Fibroblast of peridontal ligament (primary cell): ENCODE data around the gene RFLNA.
"Not testable (repeated sequence)": the region's sequence is repeated elsewhere in the genome, so short reads cannot be mapped to it uniquely, and the experiment has no call there.

Source experiments
- DNase-seq: peaks from one replicate; pipeline ENCODE4 v3.0.0-alpha.2; 2010; ENCODE audit errors: extremely low read depth

RFLNA gene

GRCh38 chr12:124282287-124282686, 12.6 kb upstream of the RFLNA start:
- DNase-seq: no peak

- DNase-seq: no peak
Observed at GRCh38 chr12:124283326-124283725, 11.6 kb upstream of the RFLNA start.

- no peak for DNase-seq
Observed at GRCh38 chr12:124284368-124284767, 10.5 kb upstream of the RFLNA start.

DNA sequence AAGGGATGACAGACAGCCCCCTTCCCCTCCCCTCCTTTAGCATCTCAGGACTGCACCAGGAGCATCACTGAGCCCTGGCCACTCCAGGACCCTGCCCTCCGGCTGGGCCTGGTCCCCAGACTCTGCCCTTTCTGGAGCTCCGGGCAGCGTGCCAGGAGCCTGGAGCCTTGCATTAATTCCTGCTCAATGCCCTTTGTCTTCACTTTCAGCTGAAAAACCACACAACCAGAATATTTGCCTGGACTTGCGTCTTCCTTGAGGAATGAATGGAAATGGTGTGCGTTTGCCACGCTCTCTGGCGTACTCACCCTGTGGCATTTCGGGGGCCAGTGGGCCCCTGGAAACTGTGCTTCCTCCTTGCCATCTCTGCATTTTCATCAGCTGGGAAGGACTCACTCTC, 8.5 kb upstream of the RFLNA start:
- DNase-seq: no peak

DNA sequence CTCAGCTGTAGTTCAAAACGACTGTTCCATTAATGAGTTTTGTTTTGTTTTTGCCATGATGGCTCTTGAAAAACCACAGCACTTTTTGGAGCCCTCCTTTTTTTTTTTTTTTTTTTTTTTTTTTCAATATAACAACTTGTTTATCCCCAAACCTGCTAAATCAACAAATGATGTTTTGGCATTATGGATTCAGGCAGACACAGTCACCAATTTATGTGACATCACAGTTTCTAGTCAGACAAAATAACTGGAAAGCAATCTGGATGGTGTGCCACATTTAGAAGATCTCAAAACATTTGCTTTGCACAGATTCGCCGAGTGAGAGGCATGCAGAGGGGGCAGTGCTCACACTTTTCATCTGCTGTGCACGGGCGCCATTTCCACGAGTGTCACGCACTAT, 7.9 kb upstream of the RFLNA start:
- no peak for DNase-seq

DNA sequence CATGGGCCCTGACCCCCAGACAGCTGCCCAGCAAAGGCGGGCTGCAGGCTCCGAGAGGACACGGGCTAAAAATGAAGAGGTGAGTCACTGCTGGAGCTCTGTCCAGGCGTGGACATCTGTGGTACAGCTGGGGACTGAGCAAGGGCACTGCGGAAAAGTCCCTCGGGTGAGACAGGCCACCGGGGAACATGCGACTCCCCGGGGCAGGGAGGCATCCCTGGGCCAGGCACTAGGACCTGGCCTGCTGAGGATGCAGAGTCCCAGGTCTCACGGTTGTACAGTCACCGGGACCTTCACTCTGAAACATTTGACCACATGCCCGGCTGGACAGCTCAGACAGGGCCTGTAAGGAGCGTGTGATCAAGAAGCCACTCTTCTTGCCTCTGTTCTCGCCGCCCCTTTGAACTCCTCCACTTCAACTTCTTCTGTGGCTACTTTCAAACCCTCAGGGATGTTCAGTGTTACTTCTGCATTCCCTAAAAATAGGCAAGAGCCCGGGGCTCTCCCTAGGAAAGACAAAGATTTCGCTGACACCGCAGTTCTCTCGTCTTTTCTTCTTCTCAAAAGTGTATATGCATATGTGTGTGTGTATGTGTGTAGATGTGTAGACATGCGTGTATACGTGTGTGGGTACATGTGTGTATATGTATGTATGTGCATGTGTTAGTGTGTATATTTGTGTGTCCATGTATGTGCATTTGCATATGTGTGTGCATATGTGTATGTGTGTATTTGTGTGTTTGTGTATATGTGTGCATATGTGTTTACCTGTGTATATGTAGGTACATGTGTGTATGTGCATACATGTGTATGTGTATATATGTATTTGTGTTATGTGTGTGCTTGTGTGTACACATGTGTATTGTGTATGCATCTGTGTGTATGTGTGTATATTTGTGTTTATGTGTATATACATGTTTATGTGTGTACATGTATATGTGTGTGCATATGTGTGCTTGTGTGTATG, 5.0 kb upstream of the RFLNA start:
- DNase-seq: no peak

- no peak for DNase-seq
Observed at GRCh38 chr12:124292385-124292784, 2.5 kb upstream of the RFLNA start.

GRCh38 chr12:124293286-124294003, 1.4 kb upstream of the RFLNA start:
- no peak for DNase-seq

DNA sequence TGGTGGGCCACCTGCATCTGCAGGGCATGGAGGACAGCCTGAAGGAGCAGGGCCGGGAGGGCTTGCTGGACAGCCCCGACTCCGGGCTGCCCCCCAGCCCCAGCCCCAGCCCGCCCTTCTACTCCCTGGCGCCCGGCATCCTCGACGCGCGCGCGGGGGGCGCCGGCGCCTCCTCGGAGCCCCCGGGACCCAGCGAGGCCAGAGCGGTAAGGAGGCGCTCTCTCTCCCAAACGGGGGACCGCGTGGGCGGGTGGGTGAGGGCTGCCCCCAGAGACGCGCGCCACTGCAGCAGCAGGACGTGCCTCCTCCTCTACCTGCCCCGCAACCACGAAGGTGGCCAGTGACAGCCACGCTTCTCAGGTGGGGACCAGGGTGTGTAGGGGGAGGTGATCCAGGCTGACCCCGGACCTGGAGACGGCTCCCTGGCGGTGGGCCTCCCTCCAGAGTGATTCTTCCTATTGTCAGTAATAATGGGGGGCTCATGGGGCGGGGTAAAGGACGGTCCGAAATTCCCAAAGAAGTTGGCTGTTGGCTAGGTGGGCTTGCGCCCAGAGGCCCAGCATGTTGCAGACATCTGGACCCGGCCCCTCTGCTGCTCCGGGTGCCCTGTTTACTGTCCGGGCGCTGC, 652 bp downstream of the RFLNA start:
- DNase-seq: no peak

DNA sequence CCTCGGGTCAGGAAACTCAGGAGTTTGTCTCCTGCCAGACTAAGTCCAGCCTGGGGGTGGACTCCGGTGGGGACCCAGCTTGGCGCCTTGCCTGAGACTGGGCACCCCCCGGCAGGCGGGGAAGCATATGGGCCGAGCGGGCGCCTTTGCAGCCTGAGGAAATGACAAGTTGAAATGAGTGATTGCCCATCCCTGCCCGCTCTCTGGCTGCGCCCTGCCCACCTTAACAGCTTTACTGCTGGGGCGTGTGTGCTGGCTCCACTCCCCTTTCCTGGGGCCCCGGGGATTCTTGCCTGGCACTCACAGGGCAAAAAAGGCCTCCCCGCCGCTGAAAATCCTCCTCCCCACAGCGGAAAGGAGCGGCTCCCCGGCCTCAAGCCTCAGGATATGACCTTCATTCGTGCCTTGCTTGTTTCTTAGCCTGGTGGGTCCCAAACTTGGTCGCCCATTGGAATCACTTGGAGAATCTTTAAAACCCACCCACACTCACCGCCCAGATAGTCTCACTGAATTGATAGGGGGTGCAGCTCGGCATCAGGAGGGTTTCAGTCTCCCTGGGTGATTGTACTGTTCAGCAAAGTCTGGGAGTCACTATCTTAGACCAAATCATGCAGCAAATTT, 1.5 kb downstream of the RFLNA start:
- no peak for DNase-seq

GRCh38 chr12:124296916-124297351, 2.0 kb downstream of the RFLNA start:
- no peak for DNase-seq

GRCh38 chr12:124297389-124297788, 2.5 kb downstream of the RFLNA start:
- DNase-seq: no peak

- DNase-seq: no peak
Observed at GRCh38 chr12:124297856-124298255, 3.0 kb downstream of the RFLNA start.

GRCh38 chr12:124298685-124299410, 4.0 kb downstream of the RFLNA start:
- no peak for DNase-seq

DNA sequence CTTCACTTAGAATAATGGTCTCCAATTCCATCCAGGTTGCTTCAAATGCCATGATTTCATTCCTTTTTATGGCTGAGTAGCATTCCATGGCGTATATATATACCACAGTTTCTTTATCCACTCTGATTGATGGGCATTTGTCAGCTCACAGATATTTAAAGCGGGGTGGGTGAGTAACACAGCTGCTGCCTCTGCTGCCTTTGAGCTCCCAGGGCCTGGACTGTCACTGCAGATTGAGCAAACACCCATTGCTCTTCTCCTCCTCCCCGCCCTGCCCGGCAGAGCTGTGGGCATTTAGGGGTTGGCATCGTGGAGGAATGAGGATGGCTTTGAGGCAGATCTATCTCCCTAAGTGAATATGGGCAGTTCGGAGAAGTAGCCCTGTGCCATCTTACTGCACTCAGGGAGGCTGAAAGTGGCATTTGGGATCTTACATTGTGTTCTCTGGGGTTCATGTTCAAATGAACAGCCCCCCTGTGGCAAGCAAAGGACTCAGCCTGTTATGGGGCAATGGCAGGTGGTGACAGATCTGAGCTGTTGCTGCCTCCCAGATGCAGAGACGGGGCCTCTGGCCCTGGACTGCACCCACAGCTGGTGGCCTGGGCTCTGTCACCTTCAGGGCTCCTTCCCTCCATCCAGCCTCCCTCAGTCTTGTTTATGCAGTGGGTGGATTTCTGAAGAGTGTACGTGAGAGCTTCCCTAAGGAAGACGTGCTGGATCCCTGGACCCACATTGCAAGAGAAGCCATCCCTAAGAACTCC, 4.9 kb downstream of the RFLNA start:
- no peak for DNase-seq

DNA sequence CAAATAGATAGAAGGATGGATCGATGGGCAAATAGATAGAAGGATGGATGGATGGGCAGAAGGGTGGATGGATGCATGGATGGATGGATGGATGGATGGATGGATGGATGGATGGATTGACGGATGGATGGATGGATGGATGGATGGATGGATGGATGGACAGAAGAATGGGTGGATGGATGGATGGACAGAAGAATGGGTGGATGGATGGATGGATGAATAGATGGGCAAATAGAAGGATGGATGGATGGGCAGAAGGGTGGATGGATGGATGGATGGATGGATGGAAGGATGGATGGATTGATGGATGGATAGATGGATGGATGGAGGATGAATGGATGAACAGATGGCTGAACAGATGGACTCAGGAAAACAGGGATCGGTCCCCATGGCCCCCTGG, 5.8 kb downstream of the RFLNA start:
- DNase-seq: not testable (repeated sequence)

DNA sequence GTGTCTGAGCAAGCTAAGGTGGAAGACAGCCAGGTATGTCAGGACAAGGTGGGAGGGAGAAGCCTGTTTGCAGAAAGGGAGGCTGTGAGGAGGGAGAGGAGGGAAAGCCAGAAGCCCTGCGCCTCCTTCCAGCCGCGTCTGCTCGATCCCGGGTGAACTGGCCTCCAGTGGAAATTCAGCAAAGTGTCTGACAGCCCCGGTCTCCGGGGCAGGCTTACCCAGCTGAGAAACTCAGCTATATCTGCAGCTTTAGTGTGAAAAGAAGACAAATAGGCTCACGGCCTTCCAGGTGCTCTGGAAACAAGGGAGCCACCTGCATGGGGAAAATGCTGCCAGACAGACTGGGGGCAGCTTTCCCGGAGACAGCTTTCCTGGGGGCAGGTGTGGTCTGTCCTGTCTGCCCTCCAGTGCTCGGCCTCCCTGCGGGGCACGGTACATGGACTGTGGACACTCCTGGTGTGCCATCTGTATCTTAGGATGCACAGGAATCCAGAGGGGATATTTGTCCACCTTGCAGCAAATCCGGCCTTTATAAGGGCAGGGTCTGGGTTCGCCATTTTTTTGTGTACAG, 6.3 kb downstream of the RFLNA start:
- DNase-seq: no peak

- DNase-seq: no peak
Observed at GRCh38 chr12:124302241-124302806, 7.4 kb downstream of the RFLNA start.

DNA sequence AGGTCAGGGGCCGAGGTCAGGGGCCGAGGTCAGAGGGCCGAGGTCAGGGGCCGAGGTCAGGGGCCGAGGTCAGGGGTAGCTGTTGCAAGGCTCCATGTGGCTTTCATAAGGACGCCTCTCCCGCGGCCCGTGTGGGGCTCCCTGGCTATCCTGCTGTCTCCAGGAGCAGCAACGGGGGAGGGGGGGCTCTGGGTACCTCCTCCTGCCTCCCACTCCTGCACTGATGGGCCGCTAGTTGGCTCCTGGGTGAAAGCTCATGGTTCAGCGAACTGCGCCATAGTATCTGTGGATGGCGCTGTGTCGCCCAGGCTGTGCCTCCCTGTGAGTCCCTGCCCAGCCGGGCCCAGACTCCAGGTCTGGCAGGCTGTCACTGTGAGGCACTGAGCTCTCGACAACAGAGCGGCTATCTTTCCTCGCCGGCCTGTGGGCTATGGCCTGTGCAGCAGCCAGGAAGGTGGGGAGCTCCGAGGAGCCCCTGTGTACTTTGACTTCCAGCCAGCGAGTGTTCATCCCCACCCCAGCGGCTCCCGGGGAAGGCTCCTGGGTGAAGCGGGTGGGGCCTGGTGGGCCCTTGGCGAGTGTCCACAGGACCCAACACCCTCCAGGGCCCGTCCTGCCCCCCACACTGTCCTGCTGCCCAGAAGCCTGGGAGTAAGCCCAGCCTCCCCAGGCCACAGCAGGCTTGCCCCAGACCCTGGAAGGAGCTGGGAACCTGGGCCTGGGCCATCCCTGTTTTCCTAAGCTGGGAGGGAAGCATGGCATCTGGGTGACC, 8.1 kb downstream of the RFLNA start:
- no peak for DNase-seq
